D341Med (cell line): Measurements from ENCODE around the gene DDX10.

Source experiments
- DNase-seq: peaks from one replicate; pipeline ENCODE4 v3.0.0; 2012; ENCODE audit warnings: low spot score

Gene DDX10

DNA sequence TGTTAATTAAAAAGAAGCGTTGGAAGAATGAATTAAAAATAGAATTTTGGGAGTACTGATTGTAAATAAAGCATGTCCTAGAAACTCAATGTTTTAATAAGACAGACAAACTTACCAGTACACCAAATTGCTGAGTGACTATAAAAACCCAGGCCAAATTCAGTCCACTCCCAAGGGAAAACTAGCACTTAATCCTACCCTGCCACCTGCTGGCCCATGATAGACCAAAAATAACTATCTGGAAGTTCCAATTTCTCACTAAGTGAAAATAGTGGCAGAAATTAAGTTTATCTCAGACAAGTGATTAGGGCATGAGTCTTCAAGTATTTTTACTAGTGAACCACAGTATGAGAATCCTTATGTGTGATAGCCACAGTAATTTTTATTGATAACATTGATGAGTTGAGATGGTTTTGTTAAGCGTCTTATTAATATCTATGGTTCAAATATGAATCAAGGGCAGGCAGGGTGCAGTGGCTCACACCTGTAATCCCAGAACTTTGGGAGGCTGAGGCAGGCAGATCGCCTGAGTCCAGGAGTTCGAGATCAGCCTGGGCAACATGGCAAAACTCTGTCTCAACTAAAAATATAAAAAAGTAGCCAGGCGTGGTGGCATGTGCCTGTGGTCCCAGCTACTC is 9.8 kb upstream of the DDX10 start:
- DNase-seq, result peak; percentile 60

- no peak for DNase-seq
Measured at GRCh38 chr11:108662700-108663099, 2.2 kb upstream of the DDX10 start.

DNA sequence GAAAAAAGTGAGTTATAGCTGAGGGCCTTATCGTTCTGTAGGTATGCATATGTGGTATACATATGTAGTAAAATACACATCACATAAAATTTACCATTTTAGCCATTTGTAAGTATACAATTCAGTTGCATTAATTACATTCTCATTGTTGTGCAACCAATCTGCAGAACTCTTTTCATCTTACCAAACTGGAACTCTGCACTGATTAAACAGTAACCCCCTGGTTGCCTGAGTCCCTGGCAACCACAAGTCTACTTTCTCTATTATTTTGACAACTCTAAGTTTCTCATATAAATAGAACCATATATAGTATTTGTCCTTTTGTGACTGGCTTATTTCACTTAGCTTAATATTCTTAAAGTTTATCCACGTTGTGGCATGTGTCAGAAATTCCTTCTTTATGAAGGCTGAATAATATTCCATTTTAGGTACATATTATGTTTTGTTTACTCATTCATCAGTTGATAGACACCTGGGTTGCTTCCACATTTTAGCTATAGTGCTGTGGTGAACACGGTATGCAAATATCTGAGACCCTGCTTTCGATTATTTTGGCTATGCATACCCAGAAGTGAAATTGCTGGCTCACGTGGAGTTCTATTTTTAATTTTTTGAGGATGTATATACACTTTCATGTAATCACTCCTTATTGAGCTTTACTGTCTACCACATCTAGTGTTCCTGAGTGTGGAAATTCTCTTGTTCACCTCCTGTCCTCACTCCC is 1.6 kb upstream of the DDX10 start:
- no peak for DNase-seq

DNA sequence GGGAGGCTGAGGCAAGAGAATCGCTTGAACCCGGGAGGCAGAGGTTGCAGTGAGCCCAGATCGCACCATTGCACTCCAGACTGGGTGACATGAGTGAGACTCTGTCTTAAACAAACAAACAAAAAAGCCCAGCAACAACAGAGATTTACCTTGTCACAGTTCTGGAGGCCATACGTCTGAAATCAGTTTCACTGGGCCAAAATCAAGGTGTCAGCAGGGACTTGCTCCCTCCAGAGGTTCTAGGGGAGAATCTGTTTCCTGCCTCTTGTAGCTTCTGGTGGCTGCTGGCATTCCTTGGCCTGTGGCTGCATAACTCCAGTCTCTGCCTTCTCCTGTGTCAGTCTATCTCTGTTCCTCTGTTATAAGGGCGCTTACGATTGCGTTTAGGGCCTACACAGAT is 1.5 kb downstream of the DDX10 start:
- no peak for DNase-seq

- no peak for DNase-seq
Measured at GRCh38 chr11:108669286-108669685, 4.4 kb downstream of the DDX10 start.

DNA sequence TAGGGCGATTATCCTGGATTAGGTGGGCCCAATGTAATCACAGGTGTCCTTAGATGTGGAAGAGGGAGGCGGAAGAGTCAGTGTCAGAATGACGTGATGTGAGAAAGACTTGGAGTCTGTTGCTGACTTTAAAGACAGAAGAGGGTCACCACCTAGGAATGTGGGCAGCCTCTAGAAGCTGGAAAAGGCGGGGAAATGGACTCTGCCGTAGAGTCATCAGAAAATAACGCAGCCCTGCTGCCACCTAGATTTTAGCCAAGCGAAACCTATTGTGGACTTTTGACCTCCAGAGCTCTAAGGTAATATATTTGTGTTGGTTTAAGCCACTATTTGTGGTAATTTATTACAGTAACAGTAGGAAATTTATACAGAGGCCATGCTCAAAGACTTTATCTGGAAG is 4.8 kb downstream of the DDX10 start:
- no peak for DNase-seq

- DNase-seq, result no peak
Measured at GRCh38 chr11:108670451-108670850, 5.6 kb downstream of the DDX10 start.

DNA sequence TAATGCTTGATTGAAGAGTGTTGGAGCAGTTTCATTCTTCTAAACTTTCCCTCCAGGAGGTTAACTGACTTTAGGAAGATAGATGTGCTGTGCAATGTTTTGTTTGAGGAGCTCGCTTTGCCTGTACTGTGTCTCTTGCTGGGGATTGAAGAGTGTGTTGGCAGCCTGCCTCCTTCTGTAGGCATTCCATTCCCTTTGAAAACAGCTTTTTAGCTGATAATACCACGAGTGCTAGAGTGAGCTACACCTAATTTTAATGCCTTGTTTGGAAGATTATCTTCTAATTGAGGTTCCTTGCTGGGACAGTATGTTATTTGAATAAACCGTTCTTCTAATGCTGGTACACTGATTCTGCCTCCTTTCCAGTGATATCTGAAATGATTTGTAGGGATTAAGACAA is 7.2 kb downstream of the DDX10 start:
- peak; percentile 57 for DNase-seq

DNA sequence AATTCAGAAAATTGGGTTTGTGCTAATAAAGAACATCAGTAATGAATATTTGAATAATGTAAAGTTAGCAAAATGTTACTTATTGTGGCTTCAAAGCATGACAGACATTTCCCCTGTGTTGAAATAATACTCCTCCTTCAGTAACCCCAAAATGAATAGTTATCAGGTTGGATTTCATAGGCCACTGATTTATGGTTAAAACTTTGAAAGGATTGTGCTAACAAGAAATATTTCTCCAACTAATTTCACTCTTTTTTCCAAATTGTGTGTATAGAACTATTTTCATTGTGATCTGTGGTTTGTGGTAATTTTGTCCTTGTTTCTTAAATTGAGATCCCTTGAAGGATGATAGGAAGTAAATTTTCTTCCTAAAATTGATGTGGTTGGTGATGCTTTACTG is 7.9 kb downstream of the DDX10 start:
- DNase-seq, result no peak

GRCh38 chr11:108679045-108679444 is 14.2 kb downstream of the DDX10 start:
- DNase-seq, result no peak

GRCh38 chr11:108680271-108680670 is 15.4 kb downstream of the DDX10 start:
- no peak for DNase-seq

GRCh38 chr11:108685419-108686130 is 20.7 kb downstream of the DDX10 start:
- no peak for DNase-seq

DNA sequence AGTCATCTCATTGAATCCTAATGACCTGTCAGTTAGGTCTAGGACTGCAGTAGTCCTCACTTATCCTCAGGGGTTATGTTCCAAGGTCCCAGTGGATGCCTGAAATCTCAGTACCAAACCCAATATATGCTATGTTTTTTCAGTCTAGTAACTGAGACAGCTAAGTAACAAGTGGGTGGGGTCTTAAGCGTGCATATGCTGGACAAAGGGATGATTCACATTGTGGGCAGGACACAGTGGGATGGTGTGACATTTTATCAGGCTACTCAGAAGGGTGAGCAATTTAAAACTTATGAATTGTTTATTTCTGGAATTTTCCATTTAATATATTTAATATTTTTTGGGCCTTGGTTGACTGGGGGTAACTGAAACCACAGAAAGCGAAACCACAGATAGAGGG is 29.0 kb downstream of the DDX10 start:
- no peak for DNase-seq

GRCh38 chr11:108694846-108695245 is 30.0 kb downstream of the DDX10 start:
- DNase-seq, result no peak

DNA sequence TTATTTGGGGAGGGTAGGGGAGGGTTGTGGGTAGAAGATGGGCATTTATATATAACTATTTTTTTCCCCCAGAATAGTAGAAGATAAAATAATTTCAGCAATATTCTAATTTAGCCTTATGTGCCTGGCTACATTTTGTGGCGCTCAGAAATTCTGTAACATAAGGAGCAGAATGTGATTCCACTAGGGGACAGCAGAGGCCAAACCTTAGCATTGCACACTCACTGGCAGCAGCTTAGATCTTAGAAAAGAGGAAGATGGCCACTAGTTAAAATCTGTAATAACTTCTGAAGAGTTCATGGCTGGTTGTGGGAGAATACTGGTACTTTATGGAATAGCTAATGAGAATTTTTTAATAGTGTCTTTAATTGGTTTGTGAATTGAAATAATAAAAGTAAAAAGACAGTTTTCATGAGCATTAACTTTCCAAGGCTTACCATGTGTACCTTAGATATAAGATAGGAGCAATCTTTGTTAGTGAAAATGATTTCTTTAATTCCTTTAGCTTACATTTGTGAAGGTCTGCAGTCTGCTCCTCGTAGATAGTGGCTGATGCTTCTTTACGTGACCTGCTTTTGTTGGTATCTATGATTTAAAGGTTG is 33.1 kb downstream of the DDX10 start:
- peak; percentile 71 for DNase-seq

DNA sequence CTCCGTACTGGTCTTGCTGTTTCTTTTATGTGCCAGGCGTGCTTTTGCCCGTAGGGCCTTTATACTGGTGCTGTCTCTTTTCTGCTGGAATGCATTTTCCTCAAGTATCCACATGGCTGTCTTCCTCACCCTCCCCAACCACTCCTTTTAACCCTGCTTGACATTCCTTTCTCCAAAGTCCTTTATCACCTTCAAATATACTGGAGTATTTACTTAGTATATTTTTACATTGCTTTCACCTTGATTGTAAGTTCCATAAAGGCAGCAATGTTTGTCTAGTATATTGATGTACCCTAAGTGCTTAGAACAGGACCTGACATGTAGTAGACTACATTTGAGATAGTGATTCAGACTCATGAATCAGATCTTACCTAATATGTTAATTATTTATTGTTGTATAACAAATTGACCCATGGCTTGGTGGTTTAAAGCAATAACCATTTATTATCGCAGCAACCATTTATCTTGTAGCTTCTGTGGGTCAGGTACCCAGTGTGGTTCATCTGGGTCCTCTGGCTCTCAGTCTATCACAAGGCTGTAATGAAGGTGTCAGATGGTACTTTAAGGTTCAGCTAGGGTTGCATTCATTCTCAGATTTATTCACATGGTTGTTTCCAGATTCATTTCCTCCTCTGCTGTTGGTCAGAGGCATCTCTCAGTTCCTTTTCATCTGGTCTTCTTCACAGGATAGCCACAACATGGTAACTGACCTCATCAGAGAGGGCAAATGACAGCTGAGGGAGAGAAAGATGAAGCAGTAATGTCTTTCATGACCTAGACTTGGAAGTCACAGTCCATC is 34.2 kb downstream of the DDX10 start:
- no peak for DNase-seq

DNA sequence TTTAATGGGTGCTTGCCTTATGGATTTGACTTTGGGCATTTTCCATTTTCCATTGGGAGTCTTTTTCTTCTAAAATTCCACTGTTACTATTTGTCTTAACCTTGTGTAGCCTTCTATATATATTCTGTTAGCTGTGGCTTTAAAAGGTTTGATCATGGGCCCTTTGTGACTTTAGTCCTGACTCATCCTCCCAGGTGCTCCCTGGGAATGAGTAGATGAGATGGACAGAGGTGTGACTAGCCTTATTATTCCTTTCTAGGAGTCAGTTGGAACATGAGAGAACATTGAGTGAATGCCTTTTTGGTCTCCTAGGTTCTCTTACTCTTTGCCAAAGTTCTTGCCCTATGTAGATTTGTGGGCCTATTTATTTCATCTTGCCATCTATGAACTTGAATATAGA is 39.0 kb downstream of the DDX10 start:
- DNase-seq, result no peak

DNA sequence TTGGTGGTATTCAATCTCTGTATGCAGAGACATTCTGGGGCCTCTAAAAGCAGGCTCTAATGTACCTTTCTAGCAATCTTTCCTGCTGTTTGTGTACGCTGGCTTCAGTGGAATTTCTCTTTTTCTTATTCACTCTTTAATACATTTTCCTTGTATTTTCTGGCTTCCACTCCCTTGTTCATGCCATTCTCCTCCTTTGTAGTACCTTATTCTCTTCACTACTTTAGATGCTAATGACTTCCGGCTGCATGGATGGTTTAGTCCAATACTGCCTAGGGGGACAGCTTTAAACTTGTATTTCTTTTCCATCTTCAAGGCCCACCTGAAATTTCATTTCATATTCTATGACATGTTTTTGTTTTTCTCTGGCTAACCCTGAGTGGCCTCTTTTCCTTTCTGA is 40.2 kb downstream of the DDX10 start:
- no peak for DNase-seq

- no peak for DNase-seq
Measured at GRCh38 chr11:108708173-108708572, 43.3 kb downstream of the DDX10 start.

DNA sequence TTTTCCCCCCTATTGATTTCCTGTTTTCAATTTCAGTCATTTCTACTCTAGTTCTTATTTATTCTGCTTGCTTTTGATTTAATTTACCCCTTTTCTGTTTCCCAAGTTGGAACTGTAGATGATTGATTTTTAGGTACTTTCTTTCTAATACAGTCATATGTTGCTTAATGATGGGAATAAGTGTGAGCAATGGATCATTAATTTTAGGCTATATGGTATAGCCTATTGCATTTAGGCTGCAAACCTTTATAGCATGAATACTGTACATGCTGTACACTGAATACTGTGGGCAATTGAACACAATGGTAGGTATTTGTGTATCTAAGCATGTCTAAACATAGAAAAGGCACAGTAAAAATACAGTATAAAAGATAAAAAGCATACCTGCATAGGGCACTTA is 44.9 kb downstream of the DDX10 start:
- no peak for DNase-seq

GRCh38 chr11:108713076-108713790 is 48.4 kb downstream of the DDX10 start:
- no peak for DNase-seq
